Endothelial cell of umbilical vein (primary cell): ENCODE results near the gene KIAA1671.

Experiments used
- CTCF ChIP-seq, 2 donors: IDR thresholded peaks; 1 replicate in 1 of 2; 2 replicates in 1 of 2; pipeline ENCODE4 v1.5.1; 2011; ENCODE audit warnings: low read length in 2 of 2, mild to moderate bottlenecking in 2 of 2, moderate library complexity in 2 of 2, control low read depth in 1 of 2, inconsistent platforms in 1 of 2, low read depth in 1 of 2; ENCODE audit not compliant: insufficient read depth in 1 of 2; ENCODE audit errors: extremely low read depth in 1 of 2
- EZH2 ChIP-seq: IDR thresholded peaks from 2 replicates; pipeline ENCODE4 v1.6.1; 2012; ENCODE audit warnings: borderline replicate concordance, low read depth, mild to moderate bottlenecking, moderate library complexity, low read length, inconsistent platforms; ENCODE audit not compliant: severe bottlenecking
- FOS ChIP-seq: IDR thresholded peaks from 2 replicates; pipeline ENCODE4 v1.6.1; 2011; ENCODE audit warnings: mild to moderate bottlenecking, low read length, moderate library complexity, borderline replicate concordance; ENCODE audit not compliant: insufficient read depth
- JUN ChIP-seq: IDR thresholded peaks from 2 replicates; pipeline ENCODE4 v1.6.1; 2011; ENCODE audit warnings: borderline replicate concordance, low read depth; ENCODE audit not compliant: insufficient read length, insufficient read depth
- MAX ChIP-seq: IDR thresholded peaks from 2 replicates; pipeline ENCODE4 v1.6.1; 2011; ENCODE audit not compliant: insufficient read depth, insufficient read length
- MYC ChIP-seq: IDR thresholded peaks from one replicate; pipeline ENCODE4 v1.6.1; 2011; ENCODE audit warnings: mild to moderate bottlenecking, low read depth, low read length
- POLR2A ChIP-seq: IDR thresholded peaks from 2 replicates; pipeline ENCODE4 v1.6.1; 2012; ENCODE audit warnings: low read depth, mild to moderate bottlenecking, control low read depth, low read length
- POLR2AphosphoS5 ChIP-seq: IDR thresholded peaks from 2 replicates; pipeline ENCODE4 v1.6.1; 2012; ENCODE audit warnings: low read depth, mild to moderate bottlenecking, control low read depth, low read length, moderate library complexity; ENCODE audit not compliant: insufficient read depth

- no peak for TF ChIP-seq EZH2
- TF ChIP-seq CTCF (IDR thresholded peaks at IDR 0.05; ENCODE audit: extremely low read depth in 1 of 2, insufficient read depth in 1 of 2, low read depth in 1 of 2, low read length in 2 of 2), result no peak
- TF ChIP-seq FOS, result no peak
- TF ChIP-seq MAX, result no peak
- TF ChIP-seq POLR2A, result no peak
- TF ChIP-seq JUN, result no peak
- peak; percentile 42 for TF ChIP-seq POLR2AphosphoS5
- no peak for TF ChIP-seq MYC
These were observed 49.9 kb downstream of the KIAA1671 start for GRCh38 chr22:25002241-25002985.
